MM.1S (cell line): ENCODE data around the gene AIP.

ENCODE experiments used
- CTCF ChIP-seq: fragments of 300-600 bp; sonication (generic); IDR thresholded peaks from 2 replicates; pipeline ENCODE4 v1.5.1; 2016; ENCODE audit warnings: antibody characterized with exemption, low read length, mixed read lengths
- EZH2 ChIP-seq: fragments of 300-600 bp; sonication (generic); optimal IDR thresholded peaks from 2 replicates; pipeline ENCODE3; 2017; ENCODE audit warnings: low read depth, mild to moderate bottlenecking, antibody characterized with exemption, low read length, mixed read lengths
- EZH2phosphoT487 ChIP-seq: fragments of 300-600 bp; sonication (generic); IDR thresholded peaks from 2 replicates; pipeline ENCODE4 v1.6.1; 2018; ENCODE audit warnings: antibody characterized with exemption, low read length

GRCh38 chr11:67497656-67498291, 14.9 kb downstream of the AIP start:
- TF ChIP-seq CTCF: no peak
- no peak for TF ChIP-seq EZH2
- TF ChIP-seq EZH2phosphoT487: no peak
